Neuronal stem cell (in vitro differentiated cells): ENCODE data around the gene TBXAS1.

ENCODE experiments used
- DNase-seq: peaks from one replicate; pipeline ENCODE4 v3.0.0-alpha.2; 2013; ENCODE audit warnings: low spot score
- H2AFZ ChIP-seq: one replicate; pipeline ENCODE4 v1.6.1; 2013; ENCODE audit warnings: mild to moderate bottlenecking, low read length, inconsistent platforms
- H2AK5ac ChIP-seq: 2 replicates; pipeline ENCODE4 v1.6.1; 2013; ENCODE audit warnings: low read depth, mild to moderate bottlenecking, inconsistent platforms, low read length, moderate library complexity, mixed read lengths
- H2BK120ac ChIP-seq: 2 replicates; pipeline ENCODE4 v1.6.1; 2013; ENCODE audit warnings: low read depth, mild to moderate bottlenecking, inconsistent platforms, low read length, moderate library complexity, mixed read lengths
- H2BK12ac ChIP-seq: one replicate; pipeline ENCODE4 v1.6.1; 2013; ENCODE audit warnings: low read length, inconsistent platforms
- H2BK15ac ChIP-seq: 2 replicates; pipeline ENCODE4 v1.6.1; 2013; ENCODE audit warnings: mild to moderate bottlenecking, low read length, inconsistent platforms, mixed read lengths
- H2BK5ac ChIP-seq: one replicate; pipeline ENCODE4 v1.6.1; 2013; ENCODE audit warnings: inconsistent platforms, mild to moderate bottlenecking, low read length, moderate library complexity
- H3K14ac ChIP-seq: one replicate; pipeline ENCODE4 v1.6.1; 2013; ENCODE audit warnings: low read length, inconsistent platforms
- H3K18ac ChIP-seq: 2 replicates; pipeline ENCODE4 v1.6.1; 2013; ENCODE audit warnings: low read length, inconsistent platforms
- H3K23ac ChIP-seq: 2 replicates; pipeline ENCODE4 v1.6.1; 2013; ENCODE audit warnings: low read depth, mild to moderate bottlenecking, mixed read lengths, low read length, inconsistent platforms; ENCODE audit not compliant: poor library complexity
- H3K27ac ChIP-seq: replicated peaks from 3 replicates; pipeline ENCODE4 v1.5.1; 2013; ENCODE audit warnings: low read length, inconsistent platforms
- H3K27me3 ChIP-seq, 3 experiments: 2 replicates each; pipeline ENCODE4 v1.6.1; 2013; ENCODE audit warnings: low read length in 3 of 3, mild to moderate bottlenecking in 2 of 3, inconsistent platforms in 1 of 3, low read depth in 1 of 3, mixed read lengths in 1 of 3, moderate library complexity in 1 of 3; ENCODE audit not compliant: control insufficient read depth in 3 of 3, insufficient read depth in 3 of 3
- H3K36me3 ChIP-seq, 2 donors: replicated peaks in 1 of 2; 2 replicates each; pipeline ENCODE4 v1.6.1; 2013; ENCODE audit warnings: low read length in 2 of 2; ENCODE audit not compliant: control insufficient read depth in 2 of 2, insufficient read depth in 2 of 2
- H3K4ac ChIP-seq: 2 replicates; pipeline ENCODE4 v1.6.1; 2013; ENCODE audit warnings: inconsistent platforms, mild to moderate bottlenecking, low read length, moderate library complexity
- H3K4me1 ChIP-seq, 2 donors: 1 replicate in 1 of 2; 2 replicates in 1 of 2; pipeline ENCODE4 v1.6.1; 2013; ENCODE audit warnings: low read length in 2 of 2, low read depth in 1 of 2; ENCODE audit not compliant: control insufficient read depth in 2 of 2, insufficient read depth in 1 of 2
- H3K4me2 ChIP-seq: one replicate; pipeline ENCODE4 v1.6.1; 2013; ENCODE audit warnings: mild to moderate bottlenecking, low read length, inconsistent platforms; ENCODE audit not compliant: insufficient read depth, poor library complexity, severe bottlenecking
- H3K4me3 ChIP-seq, 2 donors: 2 replicates each; pipeline ENCODE4 v1.5.1; 2013; ENCODE audit warnings: low read length in 2 of 2, mild to moderate bottlenecking in 2 of 2, inconsistent platforms in 1 of 2, moderate library complexity in 1 of 2
- H3K79me1 ChIP-seq: one replicate; pipeline ENCODE4 v1.6.1; 2013; ENCODE audit warnings: low read depth, mild to moderate bottlenecking, inconsistent platforms, low read length, moderate library complexity
- H3K9ac ChIP-seq: one replicate; pipeline ENCODE4 v1.6.1; 2013; ENCODE audit warnings: mild to moderate bottlenecking, low read depth, low read length, inconsistent platforms; ENCODE audit not compliant: poor library complexity
- H3K9me3 ChIP-seq, 2 donors: replicated peaks in 1 of 2; 2 replicates each; pipeline versions ENCODE3 to v1.6.1; 2013; ENCODE audit warnings: low read length in 2 of 2, mild to moderate bottlenecking in 2 of 2, inconsistent platforms in 1 of 2, low read depth in 1 of 2, mixed read lengths in 1 of 2, moderate library complexity in 1 of 2; ENCODE audit not compliant: control insufficient read depth in 2 of 2, insufficient read depth in 1 of 2
- H4K8ac ChIP-seq: one replicate; pipeline ENCODE4 v1.6.1; 2013; ENCODE audit warnings: low read depth, mild to moderate bottlenecking, inconsistent platforms, low read length, moderate library complexity
- H4K91ac ChIP-seq: one replicate; pipeline ENCODE4 v1.6.1; 2013; ENCODE audit warnings: low read length, low read depth, mild to moderate bottlenecking, inconsistent platforms; ENCODE audit not compliant: poor library complexity
- WGBS, 2 donors: extraction: QIAGEN DNeasy Blood & Tissue Kit; methylation state at CpG; one replicate each; pipeline ENCODE4 v1.1.7; 2013; ENCODE audit warnings: missing lambda C conversion rate in 2 of 2, mixed read lengths in 1 of 2; ENCODE audit not compliant: insufficient read length in 2 of 2, insufficient replicate concordance in 1 of 2; ENCODE audit errors: extremely low coverage in 2 of 2; 5-methylcytosine and 5-hydroxymethylcytosine counted together

Gene TBXAS1

GRCh38 chr7:139875821-139876241, 46.8 kb downstream of the TBXAS1 start:
- Histone ChIP-seq H4K91ac (no peak overlapping the region), H3K79me1 (no peaks in the 10 kb centered on the region), H3K36me3 (no peaks in the 10 kb centered on the region), H3K4ac (no peak overlapping the region), H3K14ac (no peak overlapping the region), H3K4me1 (no peaks in the 10 kb centered on the region), H3K4me3 (no peak overlapping the region), H3K9me3 (no peaks in the 10 kb centered on the region), H3K4me2 (no peak overlapping the region), H2AK5ac (no peak overlapping the region), H3K9ac (no peak overlapping the region), H2BK12ac (no peak overlapping the region), H2AFZ (no peak overlapping the region), H3K27me3 (peaks cover 0 to 2% (median 0%) of the 10 kb centered on the region in 3 experiments), H3K23ac (no peak overlapping the region), H3K27ac (no peak overlapping the region), H2BK5ac (no peak overlapping the region), H3K18ac (no peak overlapping the region), H2BK120ac (no peak overlapping the region), H2BK15ac (no peak overlapping the region), H4K8ac (no peak overlapping the region)
- no CpG with 5 or more reads among the region's 7 CpGs for WGBS, 2 donors
- no peak for DNase-seq

DNA sequence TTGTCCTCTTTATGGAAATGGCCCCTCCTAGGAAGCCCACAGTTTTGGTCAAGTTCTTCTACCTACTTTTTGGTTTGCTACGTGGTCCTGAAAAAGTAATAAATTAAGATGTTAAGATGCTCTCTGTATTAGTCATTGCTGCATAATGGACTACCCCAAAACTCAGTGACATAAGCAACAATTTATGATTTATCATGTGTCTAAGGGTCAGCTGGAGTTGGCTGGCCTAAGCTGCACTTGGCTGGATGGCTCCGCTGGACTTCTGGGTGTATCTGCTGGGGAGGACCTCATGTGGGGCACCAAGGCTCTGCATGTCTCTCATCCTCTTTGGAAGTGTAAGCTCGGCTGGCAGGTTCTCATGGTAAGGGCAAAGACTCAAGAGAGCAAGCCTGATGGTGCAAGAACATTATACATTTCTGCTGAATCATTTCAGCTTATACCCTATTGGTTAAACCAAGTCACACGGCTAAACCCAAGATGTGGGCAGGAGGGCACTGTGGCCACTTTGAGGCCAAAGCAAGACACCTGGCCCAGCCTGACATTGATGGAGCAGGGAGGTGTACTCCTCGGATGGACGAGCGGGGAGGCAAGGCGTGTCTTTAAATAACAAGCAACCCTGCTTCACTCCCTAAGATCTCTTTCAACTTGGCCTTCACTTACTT, 47.7 kb downstream of the TBXAS1 start:
- no peak overlapping the region for H4K8ac ChIP-seq
- H2BK15ac ChIP-seq = no peak overlapping the region
- H3K79me1 ChIP-seq = no peaks in the 10 kb centered on the region
- H2AK5ac ChIP-seq = no peak overlapping the region
- no peak overlapping the region for H3K9ac ChIP-seq
- no peak overlapping the region for H3K18ac ChIP-seq
- H3K14ac ChIP-seq = no peak overlapping the region
- H3K4ac ChIP-seq = no peak overlapping the region
- no peak overlapping the region for H2BK120ac ChIP-seq
- no peaks in the 10 kb centered on the region for H3K9me3 ChIP-seq
- no peak overlapping the region for H3K23ac ChIP-seq
- H4K91ac ChIP-seq = no peak overlapping the region
- no CpG with 5 or more reads among the region's 8 CpGs for WGBS, 2 donors
- DNase-seq = no peak
- no peak overlapping the region for H2BK5ac ChIP-seq
- H3K4me2 ChIP-seq = no peak overlapping the region
- no peak overlapping the region for H2AFZ ChIP-seq
- no peak overlapping the region for H2BK12ac ChIP-seq
- H3K4me3 ChIP-seq = no peak overlapping the region
- H3K36me3 ChIP-seq = no peaks in the 10 kb centered on the region
- H3K4me1 ChIP-seq = no peaks in the 10 kb centered on the region
- no peak overlapping the region for H3K27ac ChIP-seq
- peaks cover 0 to 2% (median 0%) of the 10 kb centered on the region in 3 experiments for H3K27me3 ChIP-seq

- DNase-seq = no peak
- no peak overlapping the region for H3K4ac ChIP-seq
- no peak overlapping the region for H4K91ac ChIP-seq
- H2BK5ac ChIP-seq = no peak overlapping the region
- H3K4me1 ChIP-seq = no peaks in the 10 kb centered on the region
- H2AFZ ChIP-seq = no peak overlapping the region
- H3K14ac ChIP-seq = no peak overlapping the region
- no peak overlapping the region for H3K18ac ChIP-seq
- H3K9me3 ChIP-seq = no peaks in the 10 kb centered on the region
- WGBS, 2 donors = no CpG with 5 or more reads among the region's 3 CpGs
- no peaks in the 10 kb centered on the region for H3K36me3 ChIP-seq
- no peak overlapping the region for H2AK5ac ChIP-seq
- no peak overlapping the region for H4K8ac ChIP-seq
- H2BK15ac ChIP-seq = no peak overlapping the region
- H3K4me2 ChIP-seq = no peak overlapping the region
- H3K79me1 ChIP-seq = no peaks in the 10 kb centered on the region
- no peak overlapping the region for H2BK12ac ChIP-seq
- H3K27ac ChIP-seq = no peak overlapping the region
- no peak overlapping the region for H2BK120ac ChIP-seq
- H3K9ac ChIP-seq = no peak overlapping the region
- H3K27me3 ChIP-seq = no peaks in the 10 kb centered on the region
- no peak overlapping the region for H3K4me3 ChIP-seq
- H3K23ac ChIP-seq = no peak overlapping the region
Observed at GRCh38 chr7:139883814-139884213, 54.8 kb downstream of the TBXAS1 start.

DNA sequence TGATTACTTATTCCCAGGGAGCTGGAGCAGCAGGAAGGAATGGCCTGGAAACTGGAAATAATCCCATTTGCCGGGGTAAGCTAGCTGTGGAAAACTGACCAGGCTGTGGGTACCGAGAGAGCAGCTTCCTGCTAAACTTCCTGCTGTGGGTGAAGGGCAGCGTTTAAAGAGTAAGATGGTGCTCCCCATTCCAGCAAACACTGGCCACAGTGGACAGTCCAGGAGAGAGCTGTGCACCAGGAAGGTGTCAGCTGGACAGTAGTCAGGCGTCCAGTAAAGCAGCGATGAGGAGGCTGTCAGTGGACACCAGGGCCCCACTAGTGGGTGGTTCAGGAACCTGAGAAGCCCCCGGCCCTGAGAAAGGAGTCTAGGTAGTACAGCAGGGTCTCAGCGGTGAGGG, 55.4 kb downstream of the TBXAS1 start:
- Histone ChIP-seq H3K18ac (no peak overlapping the region), H2BK15ac (no peak overlapping the region), H3K79me1 (no peaks in the 10 kb centered on the region), H3K4me3 (no peak overlapping the region), H3K9ac (no peak overlapping the region), H3K4me1 (no peaks in the 10 kb centered on the region), H2BK12ac (no peak overlapping the region), H3K4ac (no peak overlapping the region), H3K9me3 (no peaks in the 10 kb centered on the region), H4K91ac (no peak overlapping the region), H2BK120ac (no peak overlapping the region), H2AK5ac (no peak overlapping the region), H3K14ac (no peak overlapping the region), H3K36me3 (no peaks in the 10 kb centered on the region), H3K23ac (no peak overlapping the region), H4K8ac (no peak overlapping the region), H3K4me2 (no peak overlapping the region), H3K27me3 (no peaks in the 10 kb centered on the region), H2AFZ (no peak overlapping the region), H2BK5ac (no peak overlapping the region), H3K27ac (no peak overlapping the region)
- DNase-seq = no peak
- WGBS, 2 donors = no CpG with 5 or more reads among the region's 7 CpGs
